GM13977 (cell line): ENCODE measurements around the gene FLRT2.

Experiments used
- DNase-seq: peaks from one replicate; pipeline ENCODE4 v3.0.0; 2012; ENCODE audit warnings: low spot score
- CTCF ChIP-seq: IDR thresholded peaks from 2 replicates; pipeline ENCODE4 v1.5.1; 2012; ENCODE audit warnings: mild to moderate bottlenecking, control low read depth; ENCODE audit not compliant: insufficient read depth; ENCODE audit errors: extremely low read depth, missing control alignments
- in situ Hi-C: fragments of 300-500 bp; cut with MboI; formaldehyde crosslinking; loops from one replicate; pipeline ENCODE4 v1.12.0; 2022; ENCODE audit warnings: low sequenced_read_pairs, low pct_unique_long_range_greater_than_20kb, mixed read lengths, inconsistent platforms; ENCODE audit not compliant: unreplicated experiment

Gene FLRT2

GRCh38 chr14:85528897-85529631 lies 880 bp upstream of the FLRT2 start:
- DNase-seq: no peak
- in situ Hi-C loops: no loop called here
- TF ChIP-seq CTCF: no peak

- no peak for DNase-seq
- TF ChIP-seq CTCF: no peak
- in situ Hi-C loops: no loop called here
Measured at GRCh38 chr14:85530626-85531025, 682 bp downstream of the FLRT2 start.

GRCh38 chr14:85531141-85531586 lies 1.2 kb downstream of the FLRT2 start:
- TF ChIP-seq CTCF: no peak
- in situ Hi-C loops: no loop called here
- DNase-seq: no peak

- no peak for TF ChIP-seq CTCF
- DNase-seq: no peak
- in situ Hi-C loops: no loop called here
Measured at GRCh38 chr14:85531587-85532373, 1.8 kb downstream of the FLRT2 start.

GRCh38 chr14:85532374-85533022 lies 2.6 kb downstream of the FLRT2 start:
- in situ Hi-C loops: no loop called here
- DNase-seq: no peak
- no peak for TF ChIP-seq CTCF

GRCh38 chr14:85533023-85533860 lies 3.3 kb downstream of the FLRT2 start:
- no peak for TF ChIP-seq CTCF
- DNase-seq: no peak
- in situ Hi-C loops: no loop called here
